DLD1 (cell line): ENCODE measurements around the gene MELK.
"Not testable (repeated sequence)": the region's sequence is repeated elsewhere in the genome, so short reads cannot be mapped to it uniquely, and the experiment has no call there.

Source experiments
- in situ Hi-C: cut with HindIII; loops from 2 replicates; pipeline ENCODE4 v1.10.0; 2017; ENCODE audit warnings: low sequenced_read_pairs

The MELK gene

GRCh38 chr9:36572515-36573418, at the start of gene MELK:
MELK (plus strand) TSS chr9:36572895; CDS start chr9:36581682, 8,787 bp downstream.
- in situ Hi-C loops = no loop called here

GRCh38 chr9:36530224-36530623, 42.5 kb upstream of the MELK start:
- in situ Hi-C loops = no loop called here

GRCh38 chr9:36532353-36532752, 40.3 kb upstream of the MELK start:
- in situ Hi-C loops = no loop called here

DNA sequence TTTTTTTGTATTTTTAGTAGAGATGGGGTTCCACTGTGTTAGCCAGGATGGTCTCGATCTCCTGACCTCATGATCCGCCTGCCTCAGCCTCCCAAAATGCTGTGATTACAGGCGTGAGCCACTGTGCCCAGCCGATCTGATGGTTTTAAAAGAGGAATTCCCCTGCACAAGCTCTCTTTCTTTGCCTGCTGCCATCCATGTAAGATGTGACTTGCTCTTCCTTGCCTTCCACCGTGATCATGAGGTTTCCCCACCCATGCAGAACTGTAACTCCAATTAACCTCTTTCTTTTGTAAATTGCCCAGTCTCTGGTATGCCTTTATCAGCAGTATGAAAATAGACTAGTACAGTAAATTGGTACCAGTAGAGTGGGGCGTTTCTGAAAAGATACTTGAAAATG, 39.0 kb upstream of the MELK start:
- in situ Hi-C loops = not testable (repeated sequence)

- in situ Hi-C loops = no loop called here
Observed at GRCh38 chr9:36535107-36535506, 37.6 kb upstream of the MELK start.

- in situ Hi-C loops = no loop called here
Observed at GRCh38 chr9:36537861-36538260, 34.8 kb upstream of the MELK start.

DNA sequence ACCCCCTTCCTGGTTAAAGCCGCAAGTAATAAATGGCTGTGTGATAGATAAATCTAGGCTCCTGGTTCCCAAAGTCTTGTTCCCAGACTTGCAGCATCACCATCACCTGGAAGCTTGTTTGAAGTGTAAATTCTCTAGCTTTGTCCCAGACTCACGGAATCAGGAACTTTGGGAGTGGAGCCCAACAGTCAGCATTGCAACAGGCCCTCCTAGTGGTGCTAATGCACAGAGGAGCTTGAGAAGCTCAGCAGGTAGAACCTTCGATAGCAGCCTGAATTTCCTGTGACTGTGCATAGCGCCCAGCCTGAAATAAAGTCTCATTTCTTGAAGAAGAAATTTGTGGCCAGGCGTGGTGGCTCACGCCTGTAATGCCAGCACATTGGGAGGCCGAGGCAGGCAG, 30.3 kb upstream of the MELK start:
- in situ Hi-C loops = no loop called here

DNA sequence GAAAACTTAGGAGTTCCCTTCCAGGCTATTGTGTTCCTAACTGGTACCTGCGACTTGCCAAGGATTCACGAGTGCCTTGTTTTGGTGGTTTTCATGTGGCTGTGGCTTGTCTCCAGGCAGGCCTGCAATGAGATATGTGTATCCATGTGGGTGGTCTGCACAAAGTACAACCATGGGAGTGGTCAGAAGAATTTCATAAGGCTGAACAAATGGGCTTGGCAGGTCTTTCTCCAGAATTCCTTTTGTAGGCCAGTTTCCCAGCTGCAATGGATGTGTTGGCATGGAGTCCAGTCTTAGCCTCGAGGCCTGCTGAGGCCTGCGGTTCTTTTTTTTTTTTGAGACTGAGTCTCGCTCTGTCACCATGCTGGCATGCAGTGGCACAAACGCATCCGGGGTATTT, 28.8 kb upstream of the MELK start:
- in situ Hi-C loops = no loop called here

GRCh38 chr9:36547598-36547997, 25.1 kb upstream of the MELK start:
- in situ Hi-C loops = no loop called here

- in situ Hi-C loops = no loop called here
Observed at GRCh38 chr9:36548454-36548853, 24.2 kb upstream of the MELK start.

- in situ Hi-C loops = no loop called here
Observed at GRCh38 chr9:36550135-36550534, 22.6 kb upstream of the MELK start.

DNA sequence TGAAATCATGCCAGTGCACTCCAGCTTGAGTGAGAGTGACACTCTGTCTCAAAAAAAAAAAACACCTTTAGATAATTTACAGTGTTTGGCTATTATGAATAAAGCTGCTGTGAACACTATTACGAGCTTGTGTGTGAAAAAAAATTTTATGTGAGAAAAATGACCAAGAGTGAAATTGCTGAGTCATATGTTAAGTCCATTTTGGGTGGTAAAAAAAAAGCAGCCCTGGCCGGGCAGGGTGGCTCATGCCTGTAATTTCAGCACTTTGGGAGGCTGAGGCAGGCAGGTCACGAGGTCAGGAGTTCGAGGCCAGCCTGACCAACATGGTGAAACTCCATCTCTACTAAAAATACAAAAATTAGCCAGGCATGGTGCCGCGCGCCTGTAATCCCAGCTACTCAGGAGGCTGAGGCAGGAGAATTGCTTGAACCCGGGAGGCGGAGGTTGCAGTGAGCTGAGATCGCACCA, 22.0 kb upstream of the MELK start:
- in situ Hi-C loops = not testable (repeated sequence)

GRCh38 chr9:36551129-36551528, 21.6 kb upstream of the MELK start:
- in situ Hi-C loops = no loop called here

- in situ Hi-C loops = no loop called here
Observed at GRCh38 chr9:36551910-36552309, 20.8 kb upstream of the MELK start.

DNA sequence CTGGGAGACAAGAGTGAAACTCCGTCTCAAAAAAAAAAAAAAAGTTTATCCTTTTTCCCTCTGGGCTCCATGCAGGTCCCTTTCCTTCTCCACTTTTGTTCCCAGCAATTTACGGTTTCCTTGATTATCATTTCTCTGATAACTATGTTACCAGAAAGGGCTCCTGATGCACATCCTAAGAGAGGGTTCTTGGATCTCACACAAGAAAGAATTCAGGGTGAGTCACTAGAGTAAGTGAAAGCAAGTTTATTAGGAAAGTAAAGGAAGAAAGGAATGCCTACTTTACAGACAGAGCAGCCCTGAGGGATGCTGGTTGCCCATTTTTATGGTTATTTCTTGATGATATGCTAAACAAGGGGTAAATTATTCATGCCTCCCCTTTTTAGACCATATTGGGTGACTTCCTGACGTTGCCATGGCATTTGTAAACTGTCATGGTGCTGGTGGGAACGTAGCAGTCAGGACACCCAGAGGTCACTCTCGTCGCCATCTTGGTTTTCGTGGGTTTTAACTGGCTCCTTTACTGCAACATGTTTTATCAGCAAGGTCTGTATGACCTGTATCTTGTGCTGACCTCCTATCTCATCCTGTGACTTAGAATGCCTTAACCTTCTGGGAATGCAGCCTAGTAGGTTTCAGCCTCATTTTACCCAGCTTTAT, 13.5 kb upstream of the MELK start:
- in situ Hi-C loops = no loop called here

DNA sequence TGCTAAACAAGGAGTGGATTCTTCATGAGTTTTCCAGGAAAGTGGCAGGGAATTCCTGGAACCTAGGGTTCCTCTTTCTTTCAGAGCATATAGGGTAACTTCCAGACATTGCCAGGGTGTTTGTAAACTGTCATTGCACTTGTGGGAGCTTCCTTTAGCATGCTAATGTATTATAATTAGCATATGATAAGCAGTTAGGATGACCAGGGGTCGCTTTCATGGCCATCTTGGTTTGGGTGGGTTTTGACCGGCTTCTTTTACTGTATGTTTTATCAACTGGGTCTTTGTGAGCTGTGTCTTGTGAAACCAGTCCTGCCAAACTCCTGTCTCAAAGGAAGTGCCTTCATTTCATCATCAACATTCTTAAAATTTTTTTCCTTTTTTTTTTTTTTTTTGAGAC, 11.9 kb upstream of the MELK start:
- in situ Hi-C loops = no loop called here

DNA sequence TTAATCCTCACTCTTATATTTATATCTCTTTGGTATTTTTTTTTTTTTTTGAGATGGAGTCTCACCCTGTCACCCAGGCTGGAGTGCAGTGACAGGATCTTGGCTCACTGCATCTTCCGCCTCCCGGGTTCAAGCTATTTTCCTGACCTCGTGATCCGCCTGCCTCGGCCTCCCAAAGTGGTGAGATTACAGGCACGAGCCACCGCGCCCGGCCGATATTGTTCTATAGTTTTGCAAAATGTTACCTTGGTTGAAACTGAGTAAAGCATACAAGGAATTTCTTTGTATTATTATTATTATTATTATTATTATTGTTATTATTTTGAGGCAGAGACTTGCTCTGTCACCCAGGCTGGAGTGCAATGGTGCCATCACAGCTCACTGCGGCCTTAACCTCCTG, 9.9 kb upstream of the MELK start:
- in situ Hi-C loops = not testable (repeated sequence)

DNA sequence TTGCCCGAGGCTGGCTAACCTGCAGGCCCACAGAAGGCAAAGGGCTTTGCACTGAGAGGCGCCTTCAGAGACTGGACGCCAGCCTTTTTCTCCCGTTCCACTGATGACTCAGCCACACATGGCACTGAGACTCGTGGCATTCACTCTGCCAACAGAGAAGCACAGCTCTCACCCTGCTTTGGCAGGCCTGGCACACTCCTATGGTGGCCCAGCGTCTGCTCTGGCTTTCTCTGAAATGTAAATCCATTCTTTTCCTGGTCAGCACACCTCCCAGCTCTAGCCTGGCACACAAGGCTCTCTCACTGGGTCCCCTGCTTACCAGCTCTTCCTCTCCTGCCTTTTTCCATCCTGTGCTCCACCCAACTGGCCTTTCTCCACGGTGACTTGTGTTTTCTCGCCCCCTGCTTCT, 5.9 kb upstream of the MELK start:
- in situ Hi-C loops = no loop called here

DNA sequence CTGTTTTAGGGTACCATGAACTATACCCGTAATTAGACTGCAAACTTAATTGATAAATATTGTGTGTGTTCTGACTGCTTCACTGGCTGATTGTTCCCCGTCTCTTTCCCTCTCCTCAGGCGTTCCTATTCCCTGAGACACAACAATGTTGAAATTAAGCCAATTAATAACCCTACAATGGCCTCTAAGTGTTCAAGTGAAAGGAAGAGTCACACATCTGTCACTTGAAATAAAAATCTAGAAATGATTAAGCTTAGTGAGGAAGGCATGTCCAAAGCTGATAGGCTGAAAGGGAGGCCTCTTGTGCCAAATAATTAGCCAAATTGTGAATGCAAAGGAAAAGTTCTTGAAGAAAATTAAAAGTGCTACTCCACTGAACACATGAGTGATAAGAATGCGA, 4.0 kb upstream of the MELK start:
- in situ Hi-C loops = not testable (repeated sequence)

DNA sequence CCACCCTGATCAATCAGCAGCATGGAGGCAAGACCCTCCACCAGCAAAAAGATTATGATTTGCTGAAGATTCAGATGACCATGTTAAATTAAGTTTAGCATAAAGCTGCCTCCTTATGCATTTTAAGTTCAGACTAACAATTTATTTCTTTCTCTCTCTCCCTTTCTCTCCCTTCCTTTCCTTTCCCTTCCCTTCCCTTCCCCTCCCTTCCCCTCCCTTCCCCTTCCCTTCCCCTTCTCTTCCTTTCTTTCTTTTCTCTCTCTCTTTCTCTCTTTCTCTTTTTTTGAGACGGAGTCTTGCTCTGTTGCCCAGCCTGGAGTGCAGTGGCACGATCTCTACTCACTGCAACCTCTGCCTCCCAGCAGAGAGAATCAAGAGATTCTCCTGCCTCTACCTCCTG, 1.4 kb upstream of the MELK start:
- in situ Hi-C loops = no loop called here

DNA sequence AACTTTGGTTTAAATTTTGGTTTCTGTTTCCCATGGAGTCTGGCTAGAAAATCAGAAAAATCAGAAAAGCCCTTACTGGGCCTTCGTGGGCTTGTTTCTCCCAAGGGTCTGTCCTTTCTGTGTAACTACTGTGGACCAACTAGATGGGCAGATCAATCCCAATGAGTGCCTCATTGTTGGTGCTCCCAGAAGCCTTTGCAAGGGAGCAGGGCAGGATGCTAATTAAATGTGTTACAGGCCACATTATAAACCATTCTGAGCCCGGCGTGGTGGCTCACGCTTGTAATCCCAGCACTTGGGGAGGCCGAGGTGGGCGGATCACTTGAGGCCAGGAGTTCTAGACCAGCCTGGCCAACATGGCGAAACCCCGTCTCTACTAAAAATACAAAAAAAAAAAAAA, 1.4 kb downstream of the MELK start:
- in situ Hi-C loops = not testable (repeated sequence)

DNA sequence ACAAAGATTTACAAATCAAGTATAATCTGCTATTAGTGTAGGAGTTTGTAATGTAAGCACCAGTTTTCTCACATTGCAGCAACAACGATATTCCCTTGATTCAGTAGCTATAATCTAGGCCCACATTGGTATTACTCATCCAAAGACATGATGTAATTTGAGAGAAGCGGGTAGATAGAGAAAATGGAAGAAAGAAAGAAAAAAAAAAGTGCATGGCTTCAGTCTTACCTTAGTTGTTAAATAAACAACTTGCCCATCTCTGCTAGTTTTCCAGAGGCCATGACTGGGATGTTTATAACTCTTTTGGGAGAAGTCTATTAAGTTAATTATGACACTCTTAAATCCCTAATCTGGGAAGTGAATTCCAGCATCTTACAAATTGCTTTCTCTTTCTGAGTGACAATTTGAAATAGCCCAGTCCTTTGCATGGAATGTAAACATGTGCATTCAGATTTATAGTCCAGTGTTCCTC, 2.8 kb downstream of the MELK start:
- in situ Hi-C loops = no loop called here
